Thyroid gland (tissue), 4 donors: ENCODE results near the gene GALNT5.

Experiments
- POLR2A ChIP-seq, 2 donors: fragments of 450-650 bp; IDR thresholded peaks; one replicate each; pipeline ENCODE4 v1.6.1; 2017; ENCODE audit warnings: antibody characterized with exemption in 2 of 2, mild to moderate bottlenecking in 2 of 2, moderate library complexity in 1 of 2
- TF ChIP-seq, protein P1 (sequence below), 6 experiments: fragments of 200-600 bp in 3 of 6; fragments of 450-650 bp in 3 of 6; sonication (generic) in 3 of 6; IDR thresholded peaks; one replicate each; pipeline ENCODE4 v1.5.1; 2016 to 2019; ENCODE audit warnings: antibody characterized with exemption in 6 of 6, mild to moderate bottlenecking in 2 of 6, inconsistent platforms in 1 of 6, moderate library complexity in 1 of 6

DNA sequence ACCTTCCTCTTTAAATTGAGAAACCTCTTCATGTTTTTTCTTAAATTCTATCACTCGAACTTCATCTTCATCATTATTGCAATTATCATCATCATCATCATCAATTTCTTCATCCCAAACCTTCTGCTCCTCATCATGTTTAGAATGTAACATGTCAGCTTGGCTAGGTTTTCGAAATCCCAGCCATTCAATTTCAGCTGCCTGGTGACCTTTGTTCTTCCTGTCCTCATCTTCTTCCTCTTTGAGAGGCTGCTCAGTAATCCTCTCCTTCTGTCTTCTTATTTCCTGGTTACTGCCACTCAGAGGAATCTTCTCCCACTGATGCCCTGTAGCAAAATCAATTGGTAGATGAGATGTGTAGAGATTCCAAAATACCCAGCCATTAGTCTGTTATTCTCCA, 64.0 kb downstream of the GALNT5 start:
- TF ChIP-seq, protein P1, sequence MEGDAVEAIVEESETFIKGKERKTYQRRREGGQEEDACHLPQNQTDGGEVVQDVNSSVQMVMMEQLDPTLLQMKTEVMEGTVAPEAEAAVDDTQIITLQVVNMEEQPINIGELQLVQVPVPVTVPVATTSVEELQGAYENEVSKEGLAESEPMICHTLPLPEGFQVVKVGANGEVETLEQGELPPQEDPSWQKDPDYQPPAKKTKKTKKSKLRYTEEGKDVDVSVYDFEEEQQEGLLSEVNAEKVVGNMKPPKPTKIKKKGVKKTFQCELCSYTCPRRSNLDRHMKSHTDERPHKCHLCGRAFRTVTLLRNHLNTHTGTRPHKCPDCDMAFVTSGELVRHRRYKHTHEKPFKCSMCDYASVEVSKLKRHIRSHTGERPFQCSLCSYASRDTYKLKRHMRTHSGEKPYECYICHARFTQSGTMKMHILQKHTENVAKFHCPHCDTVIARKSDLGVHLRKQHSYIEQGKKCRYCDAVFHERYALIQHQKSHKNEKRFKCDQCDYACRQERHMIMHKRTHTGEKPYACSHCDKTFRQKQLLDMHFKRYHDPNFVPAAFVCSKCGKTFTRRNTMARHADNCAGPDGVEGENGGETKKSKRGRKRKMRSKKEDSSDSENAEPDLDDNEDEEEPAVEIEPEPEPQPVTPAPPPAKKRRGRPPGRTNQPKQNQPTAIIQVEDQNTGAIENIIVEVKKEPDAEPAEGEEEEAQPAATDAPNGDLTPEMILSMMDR (IDR thresholded peaks at IDR 0.05) = no peak
- no peak for TF ChIP-seq POLR2A (IDR thresholded peaks at IDR 0.05)
